ENCODE results near the gene TOLLIP.

TOLLIP gene

DNA sequence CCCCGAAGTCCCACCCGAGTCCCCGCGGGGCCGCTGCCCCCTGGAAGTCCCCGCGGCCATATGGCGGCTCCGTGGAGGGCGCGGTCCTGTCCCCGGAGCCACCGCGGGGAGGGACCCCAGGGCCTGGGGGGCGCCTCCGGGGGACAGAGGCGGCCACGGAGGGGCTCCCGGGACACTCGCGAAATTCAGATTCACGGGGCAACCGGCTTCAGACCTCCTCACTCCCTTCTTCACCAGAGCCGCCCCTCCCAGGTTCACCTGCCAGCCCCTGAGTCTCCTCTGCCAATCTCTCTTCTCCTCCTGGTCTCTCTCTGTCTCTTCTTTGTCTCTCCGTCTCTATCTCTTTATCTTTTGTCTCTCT lies 28.2 kb upstream of the TOLLIP start (continued):
- TF ChIP-seq, protein P1, sequence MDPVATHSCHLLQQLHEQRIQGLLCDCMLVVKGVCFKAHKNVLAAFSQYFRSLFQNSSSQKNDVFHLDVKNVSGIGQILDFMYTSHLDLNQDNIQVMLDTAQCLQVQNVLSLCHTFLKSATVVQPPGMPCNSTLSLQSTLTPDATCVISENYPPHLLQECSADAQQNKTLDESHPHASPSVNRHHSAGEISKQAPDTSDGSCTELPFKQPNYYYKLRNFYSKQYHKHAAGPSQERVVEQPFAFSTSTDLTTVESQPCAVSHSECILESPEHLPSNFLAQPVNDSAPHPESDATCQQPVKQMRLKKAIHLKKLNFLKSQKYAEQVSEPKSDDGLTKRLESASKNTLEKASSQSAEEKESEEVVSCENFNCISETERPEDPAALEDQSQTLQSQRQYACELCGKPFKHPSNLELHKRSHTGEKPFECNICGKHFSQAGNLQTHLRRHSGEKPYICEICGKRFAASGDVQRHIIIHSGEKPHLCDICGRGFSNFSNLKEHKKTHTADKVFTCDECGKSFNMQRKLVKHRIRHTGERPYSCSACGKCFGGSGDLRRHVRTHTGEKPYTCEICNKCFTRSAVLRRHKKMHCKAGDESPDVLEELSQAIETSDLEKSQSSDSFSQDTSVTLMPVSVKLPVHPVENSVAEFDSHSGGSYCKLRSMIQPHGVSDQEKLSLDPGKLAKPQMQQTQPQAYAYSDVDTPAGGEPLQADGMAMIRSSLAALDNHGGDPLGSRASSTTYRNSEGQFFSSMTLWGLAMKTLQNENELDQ (tag by site-specific recombination; IDR thresholded peaks at IDR 0.05; ENCODE audit: low read depth): no peak
- TF ChIP-seq SCRT2 (tag by site-specific recombination; IDR thresholded peaks at IDR 0.05): no peak
- no peak for TF ChIP-seq BCL11A (tag by site-specific recombination; IDR thresholded peaks at IDR 0.05; ENCODE audit: low read depth)
- TF ChIP-seq, protein P2, sequence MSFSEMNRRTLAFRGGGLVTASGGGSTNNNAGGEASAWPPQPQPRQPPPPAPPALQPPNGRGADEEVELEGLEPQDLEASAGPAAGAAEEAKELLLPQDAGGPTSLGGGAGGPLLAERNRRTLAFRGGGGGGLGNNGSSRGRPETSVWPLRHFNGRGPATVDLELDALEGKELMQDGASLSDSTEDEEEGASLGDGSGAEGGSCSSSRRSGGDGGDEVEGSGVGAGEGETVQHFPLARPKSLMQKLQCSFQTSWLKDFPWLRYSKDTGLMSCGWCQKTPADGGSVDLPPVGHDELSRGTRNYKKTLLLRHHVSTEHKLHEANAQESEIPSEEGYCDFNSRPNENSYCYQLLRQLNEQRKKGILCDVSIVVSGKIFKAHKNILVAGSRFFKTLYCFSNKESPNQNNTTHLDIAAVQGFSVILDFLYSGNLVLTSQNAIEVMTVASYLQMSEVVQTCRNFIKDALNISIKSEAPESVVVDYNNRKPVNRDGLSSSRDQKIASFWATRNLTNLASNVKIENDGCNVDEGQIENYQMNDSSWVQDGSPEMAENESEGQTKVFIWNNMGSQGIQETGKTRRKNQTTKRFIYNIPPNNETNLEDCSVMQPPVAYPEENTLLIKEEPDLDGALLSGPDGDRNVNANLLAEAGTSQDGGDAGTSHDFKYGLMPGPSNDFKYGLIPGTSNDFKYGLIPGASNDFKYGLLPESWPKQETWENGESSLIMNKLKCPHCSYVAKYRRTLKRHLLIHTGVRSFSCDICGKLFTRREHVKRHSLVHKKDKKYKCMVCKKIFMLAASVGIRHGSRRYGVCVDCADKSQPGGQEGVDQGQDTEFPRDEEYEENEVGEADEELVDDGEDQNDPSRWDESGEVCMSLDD (tag by site-specific recombination; IDR thresholded peaks at IDR 0.05): no peak

DNA sequence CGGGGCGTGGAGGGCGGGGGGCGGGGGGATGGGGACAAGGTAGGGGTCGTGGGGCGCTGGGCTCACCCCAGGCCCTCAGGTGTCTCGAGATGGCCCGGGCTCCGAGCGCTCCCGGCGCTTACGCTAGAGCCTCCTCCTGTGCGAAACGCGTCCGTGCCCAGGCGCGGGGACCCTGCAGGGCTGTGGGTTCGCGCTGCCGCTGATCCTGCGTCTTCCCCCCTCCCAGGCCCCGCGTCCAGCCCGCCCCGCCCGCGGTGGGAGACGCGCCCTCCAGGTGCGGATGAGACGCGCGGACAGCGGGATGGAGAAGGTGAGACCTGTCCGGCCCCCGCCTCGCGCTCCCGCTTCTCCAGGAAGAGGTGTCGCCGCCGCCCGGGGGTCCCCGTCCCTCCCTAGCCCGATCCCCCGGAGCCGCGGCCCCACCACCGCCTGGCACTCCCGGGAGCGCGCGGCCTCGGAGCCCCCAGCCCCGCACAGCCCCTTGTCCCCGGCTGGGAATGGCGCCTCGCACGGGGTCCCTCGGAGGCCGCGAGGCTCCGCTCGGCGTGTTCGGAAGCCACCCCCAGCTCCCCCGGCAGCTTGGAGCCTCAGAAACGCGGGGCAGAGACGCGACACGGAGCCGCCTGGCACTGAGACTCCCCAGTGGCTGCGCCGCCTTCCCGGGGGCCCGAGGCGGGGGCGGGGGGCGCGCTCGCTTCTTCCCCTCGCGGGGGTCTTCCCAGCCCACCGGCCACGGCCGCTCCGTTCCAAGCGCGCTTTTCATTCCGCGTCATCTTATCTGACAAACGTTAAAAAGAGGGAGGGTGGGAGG lies 27.6 kb upstream of the TOLLIP start:
- ChIA-PET POLR2A (no interaction called here), CTCF (no interaction called here)
- no peaks in the 10 kb centered on the region for H3K9me3 ChIP-seq (ENCODE audit: control insufficient read depth, insufficient read depth, low read depth, low read length)
- no peaks in the 10 kb centered on the region for H3K36me3 ChIP-seq (ENCODE audit: control insufficient read depth in 2 of 2, insufficient read depth in 1 of 2, low read length in 2 of 2)
- no peaks in the 10 kb centered on the region for H3K4me1 ChIP-seq (ENCODE audit: control insufficient read depth, insufficient read depth, low read length)
- H3K4me3 ChIP-seq (ENCODE audit: low read depth, low read length): no peak overlapping the region
- H3K27ac ChIP-seq (ENCODE audit: extremely low read depth, low read depth, low read length): no peak overlapping the region
- no peak for TF ChIP-seq ZNF174 (tag by site-specific recombination; IDR thresholded peaks at IDR 0.05)
- no peak for TF ChIP-seq ZNF292 (tag by site-specific recombination; IDR thresholded peaks at IDR 0.05; ENCODE audit: borderline replicate concordance, low read depth)
- TF ChIP-seq, protein P3, sequence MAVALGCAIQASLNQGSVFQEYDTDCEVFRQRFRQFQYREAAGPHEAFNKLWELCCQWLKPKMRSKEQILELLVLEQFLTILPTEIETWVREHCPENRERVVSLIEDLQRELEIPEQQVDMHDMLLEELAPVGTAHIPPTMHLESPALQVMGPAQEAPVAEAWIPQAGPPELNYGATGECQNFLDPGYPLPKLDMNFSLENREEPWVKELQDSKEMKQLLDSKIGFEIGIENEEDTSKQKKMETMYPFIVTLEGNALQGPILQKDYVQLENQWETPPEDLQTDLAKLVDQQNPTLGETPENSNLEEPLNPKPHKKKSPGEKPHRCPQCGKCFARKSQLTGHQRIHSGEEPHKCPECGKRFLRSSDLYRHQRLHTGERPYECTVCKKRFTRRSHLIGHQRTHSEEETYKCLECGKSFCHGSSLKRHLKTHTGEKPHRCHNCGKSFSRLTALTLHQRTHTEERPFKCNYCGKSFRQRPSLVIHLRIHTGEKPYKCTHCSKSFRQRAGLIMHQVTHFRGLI (tag by site-specific recombination; IDR thresholded peaks at IDR 0.05): no peak
- TF ChIP-seq, protein P4, sequence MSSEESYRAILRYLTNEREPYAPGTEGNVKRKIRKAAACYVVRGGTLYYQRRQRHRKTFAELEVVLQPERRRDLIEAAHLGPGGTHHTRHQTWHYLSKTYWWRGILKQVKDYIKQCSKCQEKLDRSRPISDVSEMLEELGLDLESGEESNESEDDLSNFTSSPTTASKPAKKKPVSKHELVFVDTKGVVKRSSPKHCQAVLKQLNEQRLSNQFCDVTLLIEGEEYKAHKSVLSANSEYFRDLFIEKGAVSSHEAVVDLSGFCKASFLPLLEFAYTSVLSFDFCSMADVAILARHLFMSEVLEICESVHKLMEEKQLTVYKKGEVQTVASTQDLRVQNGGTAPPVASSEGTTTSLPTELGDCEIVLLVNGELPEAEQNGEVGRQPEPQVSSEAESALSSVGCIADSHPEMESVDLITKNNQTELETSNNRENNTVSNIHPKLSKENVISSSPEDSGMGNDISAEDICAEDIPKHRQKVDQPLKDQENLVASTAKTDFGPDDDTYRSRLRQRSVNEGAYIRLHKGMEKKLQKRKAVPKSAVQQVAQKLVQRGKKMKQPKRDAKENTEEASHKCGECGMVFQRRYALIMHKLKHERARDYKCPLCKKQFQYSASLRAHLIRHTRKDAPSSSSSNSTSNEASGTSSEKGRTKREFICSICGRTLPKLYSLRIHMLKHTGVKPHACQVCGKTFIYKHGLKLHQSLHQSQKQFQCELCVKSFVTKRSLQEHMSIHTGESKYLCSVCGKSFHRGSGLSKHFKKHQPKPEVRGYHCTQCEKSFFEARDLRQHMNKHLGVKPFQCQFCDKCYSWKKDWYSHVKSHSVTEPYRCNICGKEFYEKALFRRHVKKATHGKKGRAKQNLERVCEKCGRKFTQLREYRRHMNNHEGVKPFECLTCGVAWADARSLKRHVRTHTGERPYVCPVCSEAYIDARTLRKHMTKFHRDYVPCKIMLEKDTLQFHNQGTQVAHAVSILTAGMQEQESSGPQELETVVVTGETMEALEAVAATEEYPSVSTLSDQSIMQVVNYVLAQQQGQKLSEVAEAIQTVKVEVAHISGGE (tag by site-specific recombination; conservative IDR thresholded peaks at IDR 0.05; ENCODE audit: low read depth): no peak
- TF ChIP-seq, protein P5, sequence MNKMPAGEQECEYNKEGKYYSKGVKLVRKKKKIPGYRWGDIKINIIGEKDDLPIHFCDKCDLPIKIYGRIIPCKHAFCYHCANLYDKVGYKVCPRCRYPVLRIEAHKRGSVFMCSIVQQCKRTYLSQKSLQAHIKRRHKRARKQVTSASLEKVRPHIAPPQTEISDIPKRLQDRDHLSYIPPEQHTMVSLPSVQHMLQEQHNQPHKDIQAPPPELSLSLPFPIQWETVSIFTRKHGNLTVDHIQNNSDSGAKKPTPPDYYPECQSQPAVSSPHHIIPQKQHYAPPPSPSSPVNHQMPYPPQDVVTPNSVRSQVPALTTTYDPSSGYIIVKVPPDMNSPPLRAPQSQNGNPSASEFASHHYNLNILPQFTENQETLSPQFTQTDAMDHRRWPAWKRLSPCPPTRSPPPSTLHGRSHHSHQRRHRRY (tag by site-specific recombination; IDR thresholded peaks at IDR 0.05): no peak
- no peak for TF ChIP-seq ZNF558 (tag by site-specific recombination; IDR thresholded peaks at IDR 0.05)
- no peak for TF ChIP-seq GLIS1 (tag by site-specific recombination; IDR thresholded peaks at IDR 0.05)
- TF ChIP-seq ZNF19 (tag by site-specific recombination; IDR thresholded peaks at IDR 0.05; ENCODE audit: low read depth): no peak
- TF ChIP-seq ZNF24 (tag by site-specific recombination; IDR thresholded peaks at IDR 0.05): no peak
- TF ChIP-seq ZNF391 (tag by site-specific recombination; IDR thresholded peaks at IDR 0.05; ENCODE audit: borderline replicate concordance, low read depth): no peak
- TF ChIP-seq, protein P1 (tag by site-specific recombination; IDR thresholded peaks at IDR 0.05; ENCODE audit: low read depth): no peak
- no peak for TF ChIP-seq ZNF16 (tag by site-specific recombination; IDR thresholded peaks at IDR 0.05; ENCODE audit: low read depth)
- TF ChIP-seq ZFHX2 (tag by site-specific recombination; conservative IDR thresholded peaks at IDR 0.05): no peak
- no peak for TF ChIP-seq ZNF600 (tag by site-specific recombination; IDR thresholded peaks at IDR 0.05)

Measured in HEK293 (cell line).